ENCODE measurements around the gene NFIB. TPM values are rescaled to one million over a fixed set of nuclear protein-coding genes. Genes with fewer than 3 reads are reported as not detected.

The NFIB gene
- total and polyA plus RNA-seq, 2 donors: 20.8 to 217 TPM

GRCh38 chr9:14216612-14217194 is 97.2 kb downstream of the NFIB start:
- no peak overlapping the region for H3K4me3 ChIP-seq (ENCODE audit: low read depth, low read length)
- no peaks in the 10 kb centered on the region for H3K4me1 ChIP-seq (ENCODE audit: insufficient read depth)
- 98% methylated on average over 1 of the region's 1 CpG for WGBS
- H3K36me3 ChIP-seq (ENCODE audit: insufficient read depth): no peaks in the 10 kb centered on the region
- DNase-seq (ENCODE audit: extremely low spot score): no peak
- H3K27ac ChIP-seq (ENCODE audit: low read depth): no peak overlapping the region

DNA sequence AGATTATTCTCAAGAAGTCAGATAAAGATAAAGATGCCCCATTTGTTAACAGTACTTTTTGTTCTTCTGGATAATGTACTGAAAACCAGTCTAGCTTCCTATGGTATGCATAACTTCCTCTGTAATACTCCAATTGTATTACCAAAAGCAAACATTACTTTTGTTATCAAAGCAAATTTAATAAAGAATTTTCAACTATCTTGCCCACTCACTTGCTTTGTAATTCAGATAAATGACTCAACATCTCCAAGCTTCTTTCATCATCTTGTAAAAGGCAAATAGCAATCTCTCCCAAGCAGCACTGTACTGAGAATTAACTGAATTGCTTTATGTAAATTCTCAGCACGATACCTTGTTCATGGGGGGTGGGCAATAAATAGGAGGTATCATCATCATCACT is 98.3 kb downstream of the NFIB start:
- H3K36me3 ChIP-seq (ENCODE audit: insufficient read depth): no peaks in the 10 kb centered on the region
- no peak for DNase-seq (ENCODE audit: extremely low spot score)
- H3K4me1 ChIP-seq (ENCODE audit: insufficient read depth): no peaks in the 10 kb centered on the region
- H3K4me3 ChIP-seq (ENCODE audit: low read depth, low read length): no peak overlapping the region
- no peak overlapping the region for H3K27ac ChIP-seq (ENCODE audit: low read depth)
- 73% methylated on average over 1 of the region's 1 CpG for WGBS

DNA sequence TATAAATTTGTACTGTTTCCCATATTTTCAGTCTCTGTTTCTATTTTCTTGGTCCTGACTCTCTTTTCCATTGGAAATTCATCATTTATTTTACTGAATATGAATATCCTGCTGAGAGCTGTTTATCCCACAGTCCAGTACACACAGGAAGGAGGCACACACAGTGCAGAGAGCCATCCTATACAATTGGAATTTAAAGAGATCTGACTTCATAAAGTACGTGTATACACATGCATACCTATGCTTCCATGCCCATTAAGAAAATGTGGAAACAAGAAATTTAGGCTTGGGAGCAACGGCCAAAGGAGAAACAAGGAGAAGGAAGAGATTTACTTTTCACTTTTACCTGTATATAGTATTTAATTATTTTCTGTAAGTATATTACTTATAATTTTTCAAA is 99.2 kb downstream of the NFIB start:
- Histone ChIP-seq H3K4me3 (ENCODE audit: low read depth, low read length) (no peak overlapping the region), H3K27ac (ENCODE audit: low read depth) (no peak overlapping the region), H3K36me3 (ENCODE audit: insufficient read depth) (no peaks in the 10 kb centered on the region), H3K4me1 (ENCODE audit: insufficient read depth) (no peaks in the 10 kb centered on the region)
- DNase-seq (ENCODE audit: extremely low spot score): no peak
- 70% methylated on average over 2 of the region's 2 CpGs for WGBS

DNA sequence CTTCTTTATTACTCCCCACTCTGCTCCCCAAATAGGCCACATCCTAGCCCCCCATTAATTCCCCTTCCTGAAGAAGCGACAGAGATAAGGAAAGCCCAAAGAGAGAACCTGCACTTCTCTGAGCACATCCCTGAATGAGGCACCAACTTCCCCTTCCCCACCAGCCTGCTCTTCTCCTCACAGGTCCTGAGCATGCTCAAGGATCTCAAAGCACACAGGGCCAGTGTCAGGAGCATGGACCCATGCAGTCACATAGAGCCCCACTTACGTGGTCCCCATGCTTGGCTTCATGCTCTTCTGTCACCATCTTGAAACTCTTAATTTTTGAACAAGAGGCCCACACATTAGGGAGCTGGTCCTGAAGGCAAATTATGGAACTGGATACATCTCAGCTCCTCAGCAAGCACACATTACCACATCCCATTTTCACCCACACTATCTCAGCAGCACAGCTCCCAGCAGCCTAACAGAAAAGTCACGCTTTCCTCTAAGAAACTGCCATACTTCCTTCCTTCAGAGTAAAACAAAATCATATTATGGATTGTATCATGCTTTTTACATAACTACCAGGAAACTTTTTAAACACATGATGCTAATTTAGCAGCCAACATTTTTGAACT is 99.8 kb downstream of the NFIB start:
- WGBS: 91% methylated on average over 3 of the region's 3 CpGs
- DNase-seq (ENCODE audit: extremely low spot score): no peak
- no peaks in the 10 kb centered on the region for H3K36me3 ChIP-seq (ENCODE audit: insufficient read depth)
- no peaks in the 10 kb centered on the region for H3K4me1 ChIP-seq (ENCODE audit: insufficient read depth)
- H3K27ac ChIP-seq (ENCODE audit: low read depth): no peak overlapping the region
- H3K4me3 ChIP-seq (ENCODE audit: low read depth, low read length): no peak overlapping the region

GRCh38 chr9:14213504-14213903 is 100.4 kb downstream of the NFIB start:
- Histone ChIP-seq H3K27ac (ENCODE audit: low read depth) (no peak overlapping the region), H3K4me3 (ENCODE audit: low read depth, low read length) (no peak overlapping the region), H3K4me1 (ENCODE audit: insufficient read depth) (no peaks in the 10 kb centered on the region), H3K36me3 (ENCODE audit: insufficient read depth) (no peaks in the 10 kb centered on the region)
- no peak for DNase-seq (ENCODE audit: extremely low spot score)
- WGBS: 91% methylated on average over 2 of the region's 2 CpGs

DNA sequence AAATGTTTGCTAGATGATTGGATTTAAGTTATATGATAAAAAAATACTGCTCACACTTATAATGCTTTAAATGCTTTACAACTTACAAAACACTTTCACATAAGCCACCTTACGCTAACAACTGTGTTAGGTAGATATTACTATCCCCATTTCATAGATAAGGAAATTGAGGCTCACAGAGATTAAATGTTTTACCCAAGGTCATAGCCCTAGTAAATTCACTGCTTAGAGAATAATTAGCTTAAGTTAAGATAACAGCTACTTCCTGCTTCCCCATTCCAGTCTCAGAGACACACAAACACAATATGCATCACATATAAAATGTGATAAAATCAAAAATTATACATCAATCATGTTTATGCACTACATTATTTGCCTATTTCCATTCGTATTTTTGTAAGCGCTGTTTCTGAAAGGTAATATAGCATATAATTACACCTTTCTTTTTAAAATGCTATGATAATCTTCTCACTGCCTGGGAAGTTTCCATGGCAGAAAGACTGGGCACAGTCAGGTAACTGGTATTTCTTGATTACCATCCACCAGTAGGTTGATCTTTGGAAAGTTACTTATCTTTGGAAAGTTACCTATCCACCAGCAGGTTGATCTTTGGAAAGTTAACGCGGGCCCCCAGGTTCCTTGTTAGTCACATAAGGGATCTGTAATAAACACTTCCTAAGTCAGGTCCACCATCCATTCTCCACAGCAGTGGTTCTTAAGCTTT is 101.1 kb downstream of the NFIB start:
- Histone ChIP-seq H3K4me3 (ENCODE audit: low read depth, low read length) (no peak overlapping the region), H3K27ac (ENCODE audit: low read depth) (no peak overlapping the region), H3K36me3 (ENCODE audit: insufficient read depth) (no peaks in the 10 kb centered on the region), H3K4me1 (ENCODE audit: insufficient read depth) (no peaks in the 10 kb centered on the region)
- WGBS: 79% methylated on average over 5 of the region's 5 CpGs
- no peak for DNase-seq (ENCODE audit: extremely low spot score)

DNA sequence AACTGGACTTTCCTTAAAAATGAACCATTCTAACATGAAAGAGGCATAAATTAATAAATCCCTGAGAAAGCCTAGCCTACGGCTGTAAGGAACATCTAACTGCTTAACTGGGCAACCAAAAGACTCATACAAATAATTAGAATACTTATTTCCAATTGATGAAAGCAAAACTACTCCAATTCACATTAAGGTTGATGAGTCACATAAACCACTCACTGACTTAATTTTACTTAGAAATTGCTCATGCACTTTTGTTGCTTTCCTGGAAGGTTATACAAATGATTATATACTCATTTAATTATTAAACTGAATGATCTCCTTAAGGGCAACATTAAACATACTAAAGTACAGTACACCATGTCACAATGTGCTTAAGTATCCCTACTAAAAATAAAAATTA is 101.9 kb downstream of the NFIB start:
- WGBS: 81% methylated on average over 1 of the region's 1 CpG
- H3K27ac ChIP-seq (ENCODE audit: low read depth): no peak overlapping the region
- H3K4me1 ChIP-seq (ENCODE audit: insufficient read depth): no peaks in the 10 kb centered on the region
- DNase-seq (ENCODE audit: extremely low spot score): no peak
- H3K4me3 ChIP-seq (ENCODE audit: low read depth, low read length): no peak overlapping the region
- no peaks in the 10 kb centered on the region for H3K36me3 ChIP-seq (ENCODE audit: insufficient read depth)

DNA sequence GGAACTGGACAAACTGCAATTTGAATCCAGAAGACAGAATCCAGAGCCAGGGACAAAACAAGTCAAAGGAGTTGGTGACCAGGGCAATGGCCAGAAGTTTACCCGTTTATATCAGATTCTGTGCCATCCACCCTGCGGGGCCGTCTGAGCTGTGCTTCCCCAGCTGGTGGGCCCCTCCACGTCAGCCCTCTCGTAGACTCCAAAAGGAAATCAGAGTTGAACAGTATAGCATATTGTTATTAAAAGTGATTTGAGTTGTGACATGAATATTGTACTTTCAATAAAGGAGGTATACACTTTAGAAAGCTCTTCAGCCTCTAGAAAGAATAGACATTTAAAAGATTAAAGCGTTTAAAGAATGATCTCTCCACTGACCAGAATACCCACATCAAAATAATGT is 102.4 kb downstream of the NFIB start:
- no peak for DNase-seq (ENCODE audit: extremely low spot score)
- WGBS: 68% methylated on average over 6 of the region's 6 CpGs
- Histone ChIP-seq H3K4me3 (ENCODE audit: low read depth, low read length) (no peak overlapping the region), H3K36me3 (ENCODE audit: insufficient read depth) (no peaks in the 10 kb centered on the region), H3K27ac (ENCODE audit: low read depth) (peak overlapping the region; percentile 38), H3K4me1 (ENCODE audit: insufficient read depth) (no peaks in the 10 kb centered on the region)

DNA sequence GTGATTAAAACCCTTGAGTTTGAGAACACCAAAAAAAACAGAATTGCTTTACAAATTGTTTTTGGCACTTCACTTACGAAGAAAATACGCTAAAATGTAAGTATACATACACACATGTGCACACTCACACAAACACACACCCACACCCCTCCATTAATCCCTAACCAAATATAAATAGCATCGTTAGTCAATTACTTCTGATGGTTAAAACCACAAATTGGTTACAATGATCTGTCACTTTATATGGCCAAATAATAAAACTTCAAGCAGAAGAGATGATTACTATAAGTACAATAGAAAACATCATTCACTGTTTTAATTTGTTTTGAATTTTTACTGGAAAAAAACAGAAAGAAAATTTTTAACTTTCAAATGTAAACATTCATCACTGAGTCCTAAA is 103.5 kb downstream of the NFIB start:
- Histone ChIP-seq H3K4me3 (ENCODE audit: low read depth, low read length) (no peak overlapping the region), H3K27ac (ENCODE audit: low read depth) (no peak overlapping the region), H3K36me3 (ENCODE audit: insufficient read depth) (no peaks in the 10 kb centered on the region), H3K4me1 (ENCODE audit: insufficient read depth) (no peaks in the 10 kb centered on the region)
- no peak for DNase-seq (ENCODE audit: extremely low spot score)
- WGBS: 82% methylated on average over 3 of the region's 3 CpGs

- H3K27ac ChIP-seq (ENCODE audit: low read depth): no peak overlapping the region
- WGBS: 75% methylated on average over 8 of the region's 8 CpGs
Measured at GRCh38 chr9:14209399-14210345, 104.3 kb downstream of the NFIB start.

DNA sequence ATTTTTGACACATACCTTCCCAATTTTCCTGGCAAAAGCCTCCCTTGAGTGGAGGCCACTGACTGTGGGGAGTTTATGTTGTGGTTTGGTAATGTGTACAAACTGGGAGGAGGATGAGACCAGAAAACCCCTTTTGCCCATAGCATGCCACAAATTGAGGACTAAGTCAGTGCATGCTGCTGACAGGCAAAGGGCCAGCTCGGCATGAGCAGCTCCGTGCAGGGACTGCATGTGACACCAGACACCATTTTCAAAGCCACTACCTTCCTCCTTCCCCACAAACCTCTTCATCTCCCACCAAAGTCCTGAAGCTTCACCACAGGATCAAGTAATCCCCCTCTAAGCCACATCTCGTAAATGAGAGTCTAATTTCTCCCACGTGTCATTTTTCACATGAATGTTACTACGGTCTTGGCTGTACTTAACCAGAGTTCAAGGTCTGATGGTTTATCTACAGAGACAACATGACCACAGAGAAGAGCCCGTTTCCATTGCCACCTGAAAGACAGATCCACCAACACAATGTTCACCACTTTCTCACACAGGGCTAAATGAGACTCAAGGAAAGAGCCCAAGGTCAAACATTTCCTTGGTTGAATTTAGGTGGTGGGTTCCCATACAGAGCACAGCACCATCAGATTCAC is 106.5 kb downstream of the NFIB start:
- no peak overlapping the region for H3K4me3 ChIP-seq (ENCODE audit: low read depth, low read length)
- WGBS: 71% methylated on average over 6 of the region's 6 CpGs
- H3K27ac ChIP-seq (ENCODE audit: low read depth): no peak overlapping the region
- no peak for DNase-seq (ENCODE audit: extremely low spot score)
- no peaks in the 10 kb centered on the region for H3K4me1 ChIP-seq (ENCODE audit: insufficient read depth)
- H3K36me3 ChIP-seq (ENCODE audit: insufficient read depth): no peaks in the 10 kb centered on the region

More at GRCh38 chr9:14209399-14210345, 104.3 kb downstream of the NFIB start:
- H3K36me3 ChIP-seq (ENCODE audit: insufficient read depth): no peaks in the 10 kb centered on the region
- H3K4me3 ChIP-seq (ENCODE audit: low read depth, low read length): no peak overlapping the region
- DNase-seq (ENCODE audit: extremely low spot score): no peak
- H3K4me1 ChIP-seq (ENCODE audit: insufficient read depth): no peaks in the 10 kb centered on the region

GRCh38 chr9:14205463-14205862 is 108.5 kb downstream of the NFIB start:
- Histone ChIP-seq H3K4me1 (ENCODE audit: insufficient read depth) (no peaks in the 10 kb centered on the region), H3K27ac (ENCODE audit: low read depth) (no peak overlapping the region), H3K4me3 (ENCODE audit: low read depth, low read length) (no peak overlapping the region), H3K36me3 (ENCODE audit: insufficient read depth) (no peaks in the 10 kb centered on the region)
- DNase-seq (ENCODE audit: extremely low spot score): no peak
- WGBS: 35% methylated on average over 1 of the region's 1 CpG

Data from urinary bladder (tissue), 4 donors.